Stimulated activated naive CD4-positive, alpha-beta T cell (primary cell): ENCODE measurements around the gene NCK2.
"Not testable (repeated sequence)": the region's sequence is repeated elsewhere in the genome, so short reads cannot be mapped to it uniquely, and the experiment has no call there.

ENCODE experiments used
- DNase-seq, 6 experiments: peaks; one replicate each; lab custom pipeline; 2025; lab: John Stamatoyannopoulos, UW

NCK2 gene

DNA sequence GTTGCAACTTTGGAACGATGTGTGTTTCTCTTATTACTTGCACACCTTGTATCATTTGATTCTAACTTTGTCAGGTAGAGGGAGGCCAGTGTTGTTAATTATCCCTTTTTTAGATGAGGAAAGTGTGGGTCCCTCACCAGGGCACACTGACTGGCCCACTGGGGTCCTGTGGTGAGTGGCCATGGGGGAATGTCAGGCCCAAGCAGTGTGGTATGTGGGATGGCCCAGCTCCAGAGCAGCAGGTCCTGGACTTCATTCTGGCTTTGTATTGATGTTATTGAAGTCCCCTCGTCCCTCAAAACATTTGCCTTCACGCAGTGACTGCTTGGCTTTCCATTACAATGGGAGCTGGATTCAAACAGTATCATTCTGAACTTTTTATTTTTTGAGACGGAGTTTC lies 11.7 kb downstream of the NCK2 start:
- DNase-seq = no peak

GRCh38 chr2:105756865-105757264 lies 12.2 kb downstream of the NCK2 start:
- not testable (repeated sequence) for DNase-seq

DNA sequence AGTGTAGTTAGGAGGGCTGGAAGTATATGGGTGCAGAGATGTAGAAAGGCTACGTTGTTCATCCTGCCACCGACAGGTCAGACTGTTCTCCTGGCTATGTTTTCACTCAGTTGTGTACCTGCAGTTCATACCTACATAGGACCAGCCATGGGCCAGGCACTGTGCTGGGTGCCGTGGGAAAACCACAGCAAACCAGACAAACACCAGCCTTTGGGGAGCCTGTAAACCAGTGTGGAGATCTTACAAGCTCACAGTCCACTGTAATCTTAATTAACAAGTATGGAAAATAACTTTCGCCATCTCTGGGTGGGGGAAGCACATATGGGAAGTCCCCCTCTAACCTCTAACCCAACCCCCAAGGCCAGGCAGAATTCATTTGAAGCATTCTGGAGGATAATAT lies 12.7 kb downstream of the NCK2 start:
- peak in 1 of 6 experiments; percentile 14 for DNase-seq

DNA sequence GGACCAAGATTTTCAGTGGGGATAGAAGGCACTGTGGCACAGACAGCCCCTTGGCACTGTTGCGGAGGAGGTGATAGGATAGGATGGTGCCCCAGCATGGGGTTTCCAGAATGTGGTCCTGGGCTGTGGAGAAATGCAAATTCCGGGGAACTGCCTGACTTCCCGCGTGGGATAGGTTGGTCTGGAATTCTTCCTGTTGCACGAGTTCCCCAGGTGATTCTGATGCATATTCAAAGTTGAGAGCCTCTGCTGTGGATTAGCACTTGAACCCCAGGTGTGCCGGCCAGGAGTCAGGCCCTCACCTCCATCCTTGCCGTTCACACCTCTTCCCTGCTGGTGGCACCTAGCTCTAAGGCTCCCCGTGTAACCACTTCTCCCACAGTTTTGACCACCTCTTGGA lies 15.5 kb downstream of the NCK2 start:
- no peak for DNase-seq

GRCh38 chr2:105760639-105761337 lies 16.1 kb downstream of the NCK2 start:
- DNase-seq = no peak

DNA sequence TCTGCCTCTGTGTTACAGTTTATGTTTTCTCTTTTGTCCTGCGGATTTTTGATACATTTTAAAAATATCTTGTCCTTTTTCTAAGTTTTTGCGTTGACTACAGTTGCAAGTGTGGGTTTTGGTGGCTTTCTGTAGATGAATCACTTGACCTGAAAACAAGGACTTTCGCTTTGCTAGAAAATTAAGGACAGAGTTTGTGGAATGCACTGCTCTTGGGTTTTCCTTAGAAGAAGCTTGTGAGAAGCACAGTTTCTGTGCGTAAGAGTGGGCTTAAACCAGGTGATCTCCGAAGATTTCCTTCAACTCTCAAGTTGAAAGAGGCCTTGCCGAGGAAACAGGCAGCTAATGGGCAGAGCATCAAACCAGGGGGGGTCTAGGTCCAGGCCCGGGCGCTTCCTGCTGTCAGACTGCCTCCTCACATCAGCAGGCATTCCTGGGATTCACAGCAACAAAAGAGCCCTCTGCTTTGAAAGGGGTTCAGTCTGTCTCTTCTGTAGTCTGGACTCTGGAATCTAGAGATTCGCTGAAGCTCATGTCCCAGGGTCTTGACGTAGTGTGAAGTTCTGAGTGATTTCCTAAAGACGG lies 17.3 kb downstream of the NCK2 start:
- DNase-seq = no peak

GRCh38 chr2:105763076-105763475 lies 18.4 kb downstream of the NCK2 start:
- no peak for DNase-seq

DNA sequence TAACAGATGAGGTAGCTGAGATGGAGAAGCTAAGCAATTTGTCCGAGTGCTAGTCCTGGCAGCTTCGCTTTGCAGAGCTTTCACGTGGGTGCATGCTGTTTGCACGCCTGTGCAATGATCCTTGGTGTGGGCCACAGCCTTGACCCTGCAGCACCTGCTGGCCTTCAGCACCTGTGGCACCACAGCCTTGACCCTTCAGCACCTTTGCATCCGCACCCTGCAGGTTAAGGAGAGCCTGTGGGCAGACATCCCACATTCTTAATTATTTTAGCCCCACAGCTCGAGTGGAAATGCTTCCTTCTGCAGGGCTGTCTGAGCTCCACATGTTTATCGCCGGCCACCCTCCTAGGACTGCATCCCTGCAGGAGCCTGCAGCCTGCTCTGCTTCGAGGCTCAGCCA lies 19.3 kb downstream of the NCK2 start:
- DNase-seq = no peak

GRCh38 chr2:105765415-105766299 lies 20.9 kb downstream of the NCK2 start:
- DNase-seq = peak in 1 of 6 experiments; percentile 16

- DNase-seq = no peak
Observed at GRCh38 chr2:105766300-105766866, 21.7 kb downstream of the NCK2 start.

- no peak for DNase-seq
Observed at GRCh38 chr2:105768176-105768575, 23.5 kb downstream of the NCK2 start.

DNA sequence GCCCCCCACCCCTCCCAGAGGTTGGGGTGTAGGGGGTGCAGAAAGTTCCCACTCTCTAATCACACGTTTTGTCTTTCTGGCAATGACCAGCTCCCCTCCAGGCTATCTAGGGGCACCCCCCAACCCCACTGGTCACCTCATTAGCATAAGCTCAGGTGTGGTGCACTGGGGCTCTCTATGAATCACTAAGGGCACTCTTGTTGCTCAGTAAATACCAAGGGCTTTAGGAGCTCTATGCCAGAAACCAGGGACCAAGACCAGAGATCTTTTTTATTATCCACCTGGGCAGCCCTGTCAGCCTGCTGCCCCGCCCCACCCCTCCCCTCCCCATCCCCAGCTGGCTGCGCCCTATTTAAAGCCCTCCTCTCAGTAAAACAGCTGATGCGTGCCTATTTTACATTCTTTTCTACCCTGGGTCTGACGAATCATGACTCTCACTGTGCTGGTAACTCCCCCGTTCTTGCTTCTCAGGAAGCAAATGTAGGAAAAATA lies 24.3 kb downstream of the NCK2 start:
- no peak for DNase-seq

- DNase-seq = no peak
Observed at GRCh38 chr2:105769504-105769903, 24.8 kb downstream of the NCK2 start.

DNA sequence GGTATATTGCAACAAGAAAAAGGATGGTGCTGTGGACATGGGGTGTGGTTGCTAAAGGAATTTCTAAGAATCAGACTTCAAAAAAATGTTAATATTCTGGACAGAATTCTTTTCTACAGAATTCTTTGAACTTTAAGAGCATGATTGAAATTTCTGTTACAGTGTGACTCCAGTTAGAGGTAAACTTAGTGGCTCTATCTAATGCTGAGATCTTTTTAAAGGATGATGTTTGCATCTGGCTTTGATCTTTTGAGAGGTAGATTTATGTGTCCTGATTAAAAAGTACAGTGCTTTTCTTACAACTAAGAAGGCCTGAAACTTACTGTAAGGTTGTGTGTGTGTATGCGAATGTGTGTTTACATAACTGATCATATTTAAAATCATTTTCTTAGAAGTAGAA lies 25.4 kb downstream of the NCK2 start:
- peak in 2 of 6 experiments; percentile 13 to 15 for DNase-seq

DNA sequence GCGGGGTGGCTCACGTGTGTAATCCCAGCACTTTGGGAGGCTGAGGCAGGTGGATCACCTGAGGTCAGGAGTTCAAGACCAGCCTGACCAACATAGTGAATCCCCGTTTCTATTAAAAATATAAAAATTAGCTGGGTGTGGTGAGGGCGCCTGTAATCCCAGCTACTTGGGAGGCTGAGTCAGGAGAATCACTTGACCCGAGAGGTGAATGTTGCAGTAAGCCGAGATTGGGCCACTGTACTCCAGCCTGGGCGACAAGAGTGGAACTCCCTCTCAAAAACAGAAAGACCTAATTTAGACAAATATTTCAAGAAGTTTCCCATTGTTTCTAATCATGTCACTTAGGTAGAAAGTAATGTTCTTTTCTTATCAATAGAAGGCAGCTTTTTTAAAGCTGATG lies 26.6 kb downstream of the NCK2 start:
- not testable (repeated sequence) for DNase-seq

- DNase-seq = no peak
Observed at GRCh38 chr2:105771836-105772235, 27.1 kb downstream of the NCK2 start.

DNA sequence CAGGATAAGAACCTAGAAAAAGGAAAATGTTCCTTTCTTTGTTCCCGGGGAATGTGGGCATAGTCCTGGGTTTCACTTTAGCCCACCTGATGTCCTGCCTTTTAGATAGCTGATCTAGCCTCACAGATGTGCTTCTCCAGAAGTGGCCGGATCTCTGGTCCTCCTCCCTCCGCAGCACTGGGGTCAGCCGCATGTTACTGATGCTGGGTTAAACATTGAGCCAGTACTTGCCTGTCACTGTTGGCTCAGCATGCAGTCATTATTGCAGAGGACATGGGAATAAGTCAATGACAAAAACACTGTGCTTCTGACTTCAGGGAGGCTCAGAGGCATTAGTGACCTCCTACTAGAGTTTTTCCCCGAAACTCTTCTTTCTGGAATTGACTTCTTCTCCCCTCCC lies 27.6 kb downstream of the NCK2 start:
- DNase-seq = no peak

DNA sequence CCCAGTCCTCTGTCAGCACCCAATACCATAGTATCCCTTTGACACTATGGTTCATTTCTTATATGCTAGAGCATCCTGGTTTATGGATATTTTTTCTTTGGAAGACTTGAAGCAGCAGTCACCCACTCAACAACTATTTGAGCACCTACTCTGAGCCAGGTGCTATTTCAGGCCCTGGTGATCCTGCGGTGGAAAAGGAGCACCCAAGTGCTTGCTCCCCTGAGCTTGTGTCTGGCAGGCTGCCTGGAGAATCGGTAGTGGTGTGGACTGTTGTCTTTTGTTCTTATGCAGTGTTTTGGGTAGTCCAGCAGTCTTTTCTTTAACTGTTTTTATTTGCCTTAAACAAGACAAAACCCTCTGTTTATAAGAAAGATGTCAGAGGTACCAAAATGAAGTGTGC lies 28.9 kb downstream of the NCK2 start:
- DNase-seq = no peak

DNA sequence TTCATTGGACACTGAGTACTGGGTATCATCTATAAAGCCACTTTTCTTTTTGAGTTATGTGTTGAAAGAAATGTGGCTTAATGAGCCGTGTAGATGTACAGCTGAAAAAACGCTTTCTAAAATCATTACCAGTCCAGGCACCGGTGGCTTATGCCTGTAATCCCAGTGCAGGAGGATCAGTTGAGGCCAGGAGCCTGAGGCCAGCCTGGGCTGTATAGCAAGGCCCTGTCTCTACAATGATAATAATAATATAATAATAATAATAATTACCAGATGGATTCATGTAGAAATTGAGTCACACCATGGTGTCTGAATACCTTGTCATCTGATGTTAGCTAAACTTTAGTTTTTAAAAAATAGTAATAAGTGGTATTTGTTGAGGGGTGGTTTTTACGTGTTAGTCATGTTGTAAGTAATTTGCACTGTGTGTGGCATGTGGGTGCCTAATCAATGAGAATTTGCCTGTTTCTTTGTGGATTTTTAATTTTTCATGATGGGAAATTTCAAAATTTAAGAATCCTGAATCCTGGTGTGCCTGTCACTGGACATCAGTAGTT lies 30.1 kb downstream of the NCK2 start:
- no peak for DNase-seq

DNA sequence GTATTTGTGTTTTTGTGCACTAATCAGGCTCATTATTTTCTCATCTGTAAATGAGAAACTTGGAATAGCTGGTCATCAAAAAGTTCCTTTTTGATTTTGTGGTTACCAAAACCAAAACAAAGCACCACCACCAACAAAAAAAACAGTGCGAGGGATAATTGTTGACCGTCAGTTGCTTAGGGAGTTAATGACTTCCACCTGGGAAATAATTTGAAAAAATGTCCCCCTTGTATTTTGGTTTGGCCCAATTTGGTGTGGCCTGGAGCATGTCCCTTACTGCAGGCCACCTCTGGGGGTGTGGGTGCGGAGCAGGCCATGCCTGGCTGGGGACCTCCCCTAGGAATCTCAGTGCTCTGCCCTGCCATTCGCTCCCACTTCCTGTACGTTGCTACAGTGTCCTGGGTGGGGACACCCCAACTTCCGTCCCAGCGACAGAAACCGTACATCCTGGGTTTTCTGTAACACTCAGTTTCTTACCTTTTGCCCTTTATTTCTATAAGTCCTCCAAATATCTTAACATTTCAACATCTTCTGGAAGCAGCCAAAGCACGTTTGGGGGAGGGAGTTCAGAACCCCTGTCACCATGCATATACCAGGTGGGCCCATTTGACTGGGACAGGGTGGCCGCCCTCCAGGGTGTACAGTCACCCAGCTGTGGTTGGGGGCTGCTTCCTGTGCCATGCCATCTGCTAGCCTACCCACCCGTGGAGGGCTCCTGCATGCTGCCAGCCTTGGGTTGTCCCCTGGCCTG lies 31.3 kb downstream of the NCK2 start:
- peak in 3 of 6 experiments; percentile 24 to 47 (median 38) for DNase-seq

DNA sequence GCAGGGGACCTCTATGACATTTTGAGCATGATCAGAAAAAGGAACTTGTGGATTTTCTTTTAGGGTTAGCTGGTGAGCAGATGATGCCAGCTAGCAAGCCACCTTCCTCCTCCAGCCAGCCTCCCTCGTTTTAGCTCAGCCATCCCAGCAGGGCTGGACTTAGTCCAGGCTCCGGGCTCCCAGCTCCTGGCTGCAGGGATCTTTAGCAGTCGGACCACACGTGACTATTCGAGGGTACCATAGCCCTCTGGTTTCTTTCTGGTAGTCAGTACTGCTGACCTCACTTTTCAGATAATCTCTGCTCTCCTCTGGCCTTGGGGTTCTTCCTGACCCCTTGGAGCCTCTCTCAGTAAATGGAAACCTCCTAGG lies 31.8 kb downstream of the NCK2 start:
- no peak for DNase-seq
